SKM-1 treated with dmso at 0.1 percent for 144 hours (cell line): Measurements from ENCODE around the gene JARID2.
"Not testable (repeated sequence)": the region's sequence is repeated elsewhere in the genome, so short reads cannot be mapped to it uniquely, and the experiment has no call there.

Experiments used
- DNase-seq: peaks from one replicate; lab custom pipeline; 2025; ENCODE audit not compliant: unreplicated experiment; lab: John Stamatoyannopoulos, UW

The JARID2 gene

GRCh38 chr6:15411766-15412165 is 165.9 kb downstream of the JARID2 start:
- no peak for DNase-seq

GRCh38 chr6:15412767-15413166 is 166.9 kb downstream of the JARID2 start:
- DNase-seq: no peak

GRCh38 chr6:15413466-15414234 is 167.8 kb downstream of the JARID2 start:
- DNase-seq: no peak

- DNase-seq: no peak
These were observed 168.4 kb downstream of the JARID2 start for GRCh38 chr6:15414235-15414612.

GRCh38 chr6:15415622-15416021 is 169.8 kb downstream of the JARID2 start:
- not testable (repeated sequence) for DNase-seq

GRCh38 chr6:15416932-15417509 is 171.2 kb downstream of the JARID2 start:
- no peak for DNase-seq

- no peak for DNase-seq
These were observed 171.9 kb downstream of the JARID2 start for GRCh38 chr6:15417811-15418210.

GRCh38 chr6:15419493-15419892 is 173.6 kb downstream of the JARID2 start:
- DNase-seq: no peak

GRCh38 chr6:15420959-15421438 is 175.1 kb downstream of the JARID2 start:
- DNase-seq: peak; percentile 35

- DNase-seq: no peak
These were observed 176.3 kb downstream of the JARID2 start for GRCh38 chr6:15421945-15422733.

- DNase-seq: no peak
These were observed 177.6 kb downstream of the JARID2 start for GRCh38 chr6:15423286-15423993.

- no peak for DNase-seq
These were observed 180.1 kb downstream of the JARID2 start for GRCh38 chr6:15425947-15426346.

- no peak for DNase-seq
These were observed 180.5 kb downstream of the JARID2 start for GRCh38 chr6:15426395-15426794.

- DNase-seq: no peak
These were observed 181.0 kb downstream of the JARID2 start for GRCh38 chr6:15426901-15427300.

GRCh38 chr6:15427331-15428070 is 181.6 kb downstream of the JARID2 start:
- DNase-seq: peak; percentile 24

- DNase-seq: no peak
These were observed 183.6 kb downstream of the JARID2 start for GRCh38 chr6:15429141-15430110.

- no peak for DNase-seq
These were observed 184.3 kb downstream of the JARID2 start for GRCh38 chr6:15430186-15430585.

- DNase-seq: no peak
These were observed 185.1 kb downstream of the JARID2 start for GRCh38 chr6:15430931-15431405.
